Parietal lobe (tissue), 1 donor: Measurements from ENCODE around the gene TPGS2. TPM values are rescaled to one million over a fixed set of nuclear protein-coding genes. Genes with fewer than 3 reads are reported as not detected.

Experiments
- total RNA-seq: library from RNA; depleted of rRNA; stranded (reverse); fragments of >200 nt; gene quantifications from one replicate; pipeline ENCODE4 v1.2.3, GENCODE V29; 2014

TPGS2 gene, protein sequence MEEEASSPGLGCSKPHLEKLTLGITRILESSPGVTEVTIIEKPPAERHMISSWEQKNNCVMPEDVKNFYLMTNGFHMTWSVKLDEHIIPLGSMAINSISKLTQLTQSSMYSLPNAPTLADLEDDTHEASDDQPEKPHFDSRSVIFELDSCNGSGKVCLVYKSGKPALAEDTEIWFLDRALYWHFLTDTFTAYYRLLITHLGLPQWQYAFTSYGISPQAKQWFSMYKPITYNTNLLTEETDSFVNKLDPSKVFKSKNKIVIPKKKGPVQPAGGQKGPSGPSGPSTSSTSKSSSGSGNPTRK
- total RNA-seq = 158 TPM

DNA sequence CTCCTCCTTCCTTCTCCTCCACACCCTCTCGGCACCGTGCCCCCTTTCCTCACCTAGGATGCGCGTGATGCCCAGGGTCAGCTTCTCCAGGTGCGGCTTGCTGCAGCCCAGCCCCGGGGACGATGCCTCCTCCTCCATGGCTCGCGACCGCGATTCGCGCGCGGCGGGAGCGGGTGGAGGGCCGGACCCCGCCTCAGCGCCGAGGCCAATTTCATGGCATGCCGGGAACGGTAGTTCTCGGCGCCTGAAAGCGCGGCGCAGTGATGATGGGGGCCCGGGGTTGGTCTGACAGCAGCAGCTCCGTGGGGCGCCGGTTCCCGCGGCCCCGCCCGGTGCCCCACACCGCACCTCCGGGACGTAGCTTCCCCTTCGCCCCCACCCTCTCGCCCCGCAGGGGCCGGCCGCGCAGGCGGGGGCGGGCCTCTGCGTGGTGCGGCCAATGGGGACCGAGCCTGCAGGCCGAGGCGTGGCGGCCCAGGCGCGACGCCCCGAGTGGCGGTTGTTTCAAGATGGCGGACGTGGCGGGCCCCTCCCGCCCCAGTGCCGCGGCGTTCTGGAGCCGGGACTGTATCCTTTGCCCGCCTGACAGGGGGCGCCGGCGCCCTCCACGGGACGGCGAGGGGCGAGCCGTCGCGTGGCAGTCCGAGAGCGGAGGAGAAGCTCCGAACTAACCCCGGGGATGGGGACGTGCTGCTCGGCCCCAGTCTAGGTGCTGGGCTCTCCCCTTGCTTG is at the start of gene TPGS2, which contains the start of gene KIAA1328:
Gene TPGS2 (minus strand): TSS at position 373 of the 732 bp plus-strand sequence. CDS start 235 bp downstream, at position 138.
Gene KIAA1328 (plus strand): TSS at position 498 of the 732 bp plus-strand sequence. CDS start 12 bp downstream, at position 510.

Other genes starting within 250 kb of the TPGS2 start
- gene KIAA1328, start 125 bp upstream of the TPGS2 start, total RNA-seq = 52.3 TPM